Stomach (tissue), 19 donors: ENCODE measurements around the gene KPNA1. TPM values are rescaled to one million over a fixed set of nuclear protein-coding genes. Genes with fewer than 3 reads are reported as not detected.

Source experiments
- DNase-seq, 2 donors: peaks; one replicate each; pipeline versions ENCODE4 v3.0.0 to v3.0.0-alpha.2; 2013 to 2019
- H3K27ac ChIP-seq, 5 donors: fragments of 200-600 bp in 4 of 5; sonication (generic) in 4 of 5; one replicate each; pipeline ENCODE4 v1.5.1; 2013 to 2019; ENCODE audit warnings: mild to moderate bottlenecking in 1 of 5, moderate library complexity in 1 of 5
- H3K27me3 ChIP-seq, 3 donors: fragments of 200-600 bp; sonication (generic); one replicate each; pipeline ENCODE4 v1.5.1; 2017 to 2019; ENCODE audit warnings: mixed run types in 1 of 3
- H3K36me3 ChIP-seq, 4 donors: fragments of 200-600 bp; sonication (generic); 1 replicate in 3 of 4; 2 replicates in 1 of 4; pipeline ENCODE4 v1.5.1; 2016 to 2019
- H3K4me1 ChIP-seq, 4 donors: fragments of 200-600 bp; sonication (generic); one replicate each; pipeline ENCODE4 v1.5.1; 2016 to 2019
- H3K4me3 ChIP-seq, 4 donors: fragments of 200-600 bp; sonication (generic) in 3 of 4; one replicate each; pipeline ENCODE4 v1.5.1; 2016 to 2019; ENCODE audit warnings: mild to moderate bottlenecking in 1 of 4
- H3K9me3 ChIP-seq, 4 donors: fragments of 200-600 bp; sonication (generic); one replicate each; pipeline ENCODE4 v1.5.1; 2016 to 2019
- CTCF ChIP-seq, 7 experiments: fragments of 450-650 bp in 4 of 7; fragments of 200-600 bp in 3 of 7; sonication (generic) in 3 of 7; IDR thresholded peaks; one replicate each; pipeline ENCODE4 v1.5.1; 2016 to 2019; ENCODE audit warnings: antibody characterized with exemption in 7 of 7, control low read depth in 2 of 7, mild to moderate bottlenecking in 1 of 7
- EP300 ChIP-seq: sonication (generic); formaldehyde crosslinking; IDR thresholded peaks from one replicate; pipeline ENCODE4 v1.6.1; 2017; ENCODE audit warnings: antibody characterized with exemption
- POLR2A ChIP-seq, 4 donors: fragments of 450-650 bp; IDR thresholded peaks; one replicate each; pipeline ENCODE4 v1.6.1; 2016; ENCODE audit warnings: antibody characterized with exemption in 4 of 4, control low read depth in 2 of 4, mild to moderate bottlenecking in 1 of 4, moderate library complexity in 1 of 4
- POLR2AphosphoS5 ChIP-seq, 3 donors: sonication (generic); formaldehyde crosslinking; IDR thresholded peaks; one replicate each; pipeline ENCODE4 v1.6.1; 2016; ENCODE audit warnings: antibody characterized with exemption in 3 of 3
- WGBS, 5 donors: extraction: QIAGEN DNeasy Blood & Tissue Kit in 3 of 5; methylation state at CpG; one replicate each; pipeline versions ENCODE4 v1.1.5 to v1.1.7; 2013 to 2018; 5-methylcytosine and 5-hydroxymethylcytosine counted together
- intact Hi-C: fragments of 100-400 bp; cut with DNase I; formaldehyde crosslinking; loops from one replicate; pipeline ENCODE4 v1.15.1; 2023; ENCODE audit warnings: low total_unique reads
- long read RNA-seq, 10 donors: transcript quantifications; one replicate each; lab custom pipeline, GENCODE V29; 2026
- polyA plus RNA-seq, 3 donors: library from polyadenylated mRNA; stranded (reverse); fragments of 200-250 nt; gene quantifications; one replicate each; pipeline ENCODE4 v1.2.3, GENCODE V29; 2013
- total RNA-seq, 5 donors: library from RNA; depleted of rRNA; stranded (reverse); fragments of >200 nt; gene quantifications; one replicate each; pipeline versions ENCODE4 v1.1.0 to v1.2.3, GENCODE V29; 2014 to 2016
- donor health status: healthy with polysubstance abuse.
- donor health status: Bipolar disorder and iron deficiency.
- donor health status: healthy.

Gene KPNA1
- 10 to 100 TPM; 28.4 to 88.4 (median 52.5) TPM for total RNA-seq
- 10 to 100 TPM in 1 of 3 donors, 1 to 10 TPM in 2; 6.7 to 10.1 (median 8.3) TPM for polyA plus RNA-seq
- long read RNA-seq, donor 1, full-length matches to known transcripts: 4 of 4 reads
- long read RNA-seq, donor 1, partial matches to known transcripts: 0 of 4 reads
- long read RNA-seq, donor 1, other reads (novel, unspliced or antisense): 0 of 4 reads
- long read RNA-seq, donor 2, full-length matches to known transcripts: 5 of 5 reads
- long read RNA-seq, donor 2, partial matches to known transcripts: 0 of 5 reads
- long read RNA-seq, donor 2, other reads (novel, unspliced or antisense): 0 of 5 reads
- long read RNA-seq, donor 3, full-length matches to known transcripts: 5 of 5 reads
- long read RNA-seq, donor 3, partial matches to known transcripts: 0 of 5 reads
- long read RNA-seq, donor 3, other reads (novel, unspliced or antisense): 0 of 5 reads
- long read RNA-seq, donor 4: 0 reads
- long read RNA-seq, donor 5, full-length matches to known transcripts: 4 of 4 reads
- long read RNA-seq, donor 5, partial matches to known transcripts: 0 of 4 reads
- long read RNA-seq, donor 5, other reads (novel, unspliced or antisense): 0 of 4 reads
- long read RNA-seq, donor 6: 0 reads
- long read RNA-seq, donor 7, full-length matches to known transcripts: 3 of 3 reads
- long read RNA-seq, donor 7, partial matches to known transcripts: 0 of 3 reads
- long read RNA-seq, donor 7, other reads (novel, unspliced or antisense): 0 of 3 reads
- long read RNA-seq, donor 8, full-length matches to known transcripts: 11 of 11 reads
- long read RNA-seq, donor 8, partial matches to known transcripts: 0 of 11 reads
- long read RNA-seq, donor 8, other reads (novel, unspliced or antisense): 0 of 11 reads
- long read RNA-seq, donor 9, full-length matches to known transcripts: 1 of 9 reads
- long read RNA-seq, donor 9, partial matches to known transcripts: 8 of 9 reads
- long read RNA-seq, donor 9, other reads (novel, unspliced or antisense): 0 of 9 reads
- long read RNA-seq, donor 10, full-length matches to known transcripts: 3 of 3 reads
- long read RNA-seq, donor 10, partial matches to known transcripts: 0 of 3 reads
- long read RNA-seq, donor 10, other reads (novel, unspliced or antisense): 0 of 3 reads

GRCh38 chr3:122514123-122515019 lies at the start of gene KPNA1:
TSS of gene KPNA1 (minus strand) at chr3:122514939. CDS start at chr3:122496565, 18,374 bp downstream.
- Histone ChIP-seq H3K4me1 (peaks cover 21 to 49% (median 38%) of the 10 kb centered on the region in 4 donors), H3K4me3 (peak within 1 kb of the TSS; percentile 58 to 92 (median 82)), H3K36me3 (no peaks in the 10 kb centered on the region), H3K9me3 (no peaks in the 10 kb centered on the region), H3K27ac (peak within 1 kb of the TSS; percentile 93 to 99 (median 99)), H3K27me3 (no peaks in the 10 kb centered on the region)
- TF ChIP-seq CTCF (IDR thresholded peaks at IDR 0.05) (no peak), EP300 (no peak), POLR2A (IDR thresholded peaks at IDR 0.05) (peak in 2 of 4 donors; percentile 64 to 66), POLR2AphosphoS5 (IDR thresholded peaks at IDR 0.05) (peak; percentile 94 to 99 (median 98))
- intact Hi-C loops: no loop called here
- peak; percentile 87 to 97 for DNase-seq
- WGBS, 5 donors: 0 to 1% (median 0%) methylated on average over 47 to 109 of the region's 109 CpGs

- Histone ChIP-seq H3K4me3 (peak within 1 kb of the TSS; percentile 68 to 82 (median 74)), H3K4me1 (peaks cover 27 to 79% (median 51%) of the 10 kb centered on the region in 4 donors), H3K27me3 (no peaks in the 10 kb centered on the region), H3K9me3 (no peaks in the 10 kb centered on the region), H3K27ac (peak within 1 kb of the TSS; percentile 92 to 97 (median 96)), H3K36me3 (peaks cover 15 to 45% (median 40%) of the 10 kb centered on the region in 4 donors)
- TF ChIP-seq POLR2AphosphoS5 (IDR thresholded peaks at IDR 0.05) (peak; percentile 60 to 95 (median 89)), EP300 (peak; percentile 5), POLR2A (IDR thresholded peaks at IDR 0.05) (peak in 1 of 4 donors; percentile 43), CTCF (IDR thresholded peaks at IDR 0.05) (no peak)
- DNase-seq: peak; percentile 85 to 96
- 0 to 1% (median 0%) methylated on average over 29 to 56 of the region's 56 CpGs for WGBS, 5 donors
- intact Hi-C loops: loop anchor here (5.0 kb wide), 1 partner anchor 113 kb away; no protein-coding TSS in a partner anchor
Measured at GRCh38 chr3:122564155-122564912, 49.6 kb upstream of the KPNA1 start, which contains the start of the genes DTX3L and PARP9. TSS of gene DTX3L (plus strand) at chr3:122564338. CDS start at chr3:122564427, 89 bp downstream. TSS of gene PARP9 (minus strand) at chr3:122564300. CDS start at chr3:122559620, 4,680 bp downstream.

DNA sequence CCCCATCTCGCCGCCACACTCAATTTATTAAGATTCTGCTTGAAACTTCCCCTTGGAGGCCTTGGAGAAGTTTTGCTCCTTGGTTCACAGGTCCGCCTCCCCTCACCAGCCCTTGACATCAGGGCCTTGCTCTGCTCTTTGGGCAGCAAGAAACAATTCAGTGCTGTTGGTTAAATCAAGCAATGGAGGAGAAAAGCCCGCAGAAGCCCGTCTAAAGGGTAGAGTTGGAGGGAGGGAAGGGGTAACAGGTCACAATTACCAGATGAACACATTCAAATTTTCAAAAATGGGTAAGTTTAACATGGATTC lies 48.9 kb upstream of the KPNA1 start:
- H3K27ac ChIP-seq: peak overlapping the region; percentile 92 to 97 (median 96)
- H3K4me1 ChIP-seq: peaks cover 27 to 72% (median 47%) of the 10 kb centered on the region in 4 donors
- WGBS, 5 donors: 10 to 24% (median 17%) methylated on average over 5 of the region's 5 CpGs
- peak in 1 of 2 donors; percentile 40 for DNase-seq
- no peaks in the 10 kb centered on the region for H3K27me3 ChIP-seq
- H3K36me3 ChIP-seq: peaks cover 17 to 45% (median 40%) of the 10 kb centered on the region in 4 donors
- intact Hi-C loops: loop anchor here (5.0 kb wide), 1 partner anchor 114 kb away; no protein-coding TSS in a partner anchor
- H3K4me3 ChIP-seq: peak overlapping the region; percentile 68 to 82 (median 74)
- no peak for TF ChIP-seq CTCF (IDR thresholded peaks at IDR 0.05)
- no peaks in the 10 kb centered on the region for H3K9me3 ChIP-seq
